Left lung (tissue), 10 donors: Measurements from ENCODE around the gene NUF2. TPM values are rescaled to one million over a fixed set of nuclear protein-coding genes. Genes with fewer than 3 reads are reported as not detected.

Experiments
- ATAC-seq: fragments of 200-7000 bp; cut with Tn5 transposase; one replicate; pipeline ENCODE4 v1.9.1; 2020; ENCODE audit warnings: moderate library complexity
- DNase-seq, 4 donors: peaks; one replicate each; pipeline ENCODE4 v3.0.0-alpha.2; 2013 to 2020
- H3K27ac ChIP-seq, 2 donors: fragments of 200-600 bp; sonication (generic) in 1 of 2; one replicate each; pipeline versions ENCODE4 v1.5.0 to v1.8.0; 2020 to 2021
- H3K27me3 ChIP-seq, 2 donors: fragments of 200-600 bp; sonication (generic) in 1 of 2; one replicate each; pipeline versions ENCODE4 v1.5.0 to v1.8.0; 2020 to 2021
- H3K36me3 ChIP-seq, 2 donors: fragments of 200-600 bp; sonication (generic) in 1 of 2; one replicate each; pipeline versions ENCODE4 v1.5.0 to v1.8.0; 2020 to 2021
- H3K4me1 ChIP-seq, 2 donors: fragments of 200-600 bp; one replicate each; pipeline ENCODE4 v1.8.0; 2021
- H3K4me3 ChIP-seq, 2 donors: fragments of 200-600 bp; sonication (generic) in 1 of 2; one replicate each; pipeline versions ENCODE4 v1.5.0 to v1.8.0; 2020 to 2021; ENCODE audit warnings: mild to moderate bottlenecking in 1 of 2
- H3K9me3 ChIP-seq, 2 donors: fragments of 200-600 bp; sonication (generic) in 1 of 2; one replicate each; pipeline versions ENCODE4 v1.5.0 to v1.8.0; 2020 to 2021
- CTCF ChIP-seq, 2 donors: fragments of 200-600 bp; sonication (generic) in 1 of 2; IDR thresholded peaks; one replicate each; pipeline versions ENCODE4 v1.5.0 to v1.8.0; 2021; ENCODE audit warnings: antibody characterized with exemption in 2 of 2
- intact Hi-C, 2 donors: fragments of 100-400 bp; cut with DNase I; formaldehyde crosslinking; loops; one replicate each; pipeline versions ENCODE4 v1.11.2 to v1.14.2; 2022
- polyA plus RNA-seq, 6 donors: library from polyadenylated mRNA; unstranded; fragments of 120-200 nt; gene quantifications; one replicate each; pipeline ENCODE4 v1.2.1, GENCODE V29; 2013; ENCODE audit not compliant: insufficient read length in 6 of 6
- total RNA-seq, 2 donors: library from RNA; stranded (reverse); fragmentation: NEBNext Ultra II Directional; extraction: Animal tissue kit (Norgen Biotek cat#: 25700); gene quantifications; one replicate each; pipeline ENCODE4 v1.2.1, GENCODE V29; 2021
- donor health status: DM: no; HTN: yes; CAD: no.
- donor health status: DM: no; HTN: no; CAD: no.

The NUF2 gene
- total and polyA plus RNA-seq, 8 donors = 1.9 to 42.3 (median 23.0) TPM

- Histone ChIP-seq H3K27ac (no peak overlapping the region), H3K9me3 (no peaks in the 10 kb centered on the region), H3K4me3 (no peak overlapping the region), H3K27me3 (no peaks in the 10 kb centered on the region), H3K4me1 (peaks cover 0 to 2% of the 10 kb centered on the region in 2 donors), H3K36me3 (no peaks in the 10 kb centered on the region)
- ATAC-seq (no peak), DNase-seq (no peak)
- no peak for TF ChIP-seq CTCF (IDR thresholded peaks at IDR 0.05)
- intact Hi-C loops = no loop called here
Measured at GRCh38 chr1:163378554-163378953, 56.8 kb downstream of the NUF2 start.

GRCh38 chr1:163379801-163380200 is 58.0 kb downstream of the NUF2 start:
- intact Hi-C loops = no loop called here
- no peak for TF ChIP-seq CTCF (IDR thresholded peaks at IDR 0.05)

GRCh38 chr1:163381487-163382184 is 59.9 kb downstream of the NUF2 start:
- H3K27ac ChIP-seq = no peak overlapping the region
- intact Hi-C loops = no loop called here
- DNase-seq (peak in 1 of 4 donors; percentile 16), ATAC-seq (no peak)
- TF ChIP-seq CTCF (IDR thresholded peaks at IDR 0.05) = no peak
- H3K27me3 ChIP-seq = no peaks in the 10 kb centered on the region
- H3K4me3 ChIP-seq = no peak overlapping the region
- H3K36me3 ChIP-seq = no peaks in the 10 kb centered on the region
- H3K4me1 ChIP-seq = peaks cover 0 to 2% of the 10 kb centered on the region in 2 donors
- no peaks in the 10 kb centered on the region for H3K9me3 ChIP-seq

More at GRCh38 chr1:163379801-163380200, 58.0 kb downstream of the NUF2 start:
- Histone ChIP-seq H3K36me3 (no peaks in the 10 kb centered on the region), H3K4me1 (peaks cover 0 to 2% of the 10 kb centered on the region in 2 donors), H3K9me3 (no peaks in the 10 kb centered on the region), H3K4me3 (no peak overlapping the region), H3K27ac (no peak overlapping the region), H3K27me3 (no peaks in the 10 kb centered on the region)
- DNase-seq (no peak), ATAC-seq (no peak)

GRCh38 chr1:163382395-163382794 is 60.6 kb downstream of the NUF2 start:
- no peak for ATAC-seq
- no peak for DNase-seq
- Histone ChIP-seq H3K4me3 (no peak overlapping the region), H3K27ac (no peak overlapping the region), H3K9me3 (no peaks in the 10 kb centered on the region), H3K4me1 (peaks cover 0 to 2% of the 10 kb centered on the region in 2 donors), H3K27me3 (no peaks in the 10 kb centered on the region), H3K36me3 (no peaks in the 10 kb centered on the region)
- intact Hi-C loops = no loop called here
- no peak for TF ChIP-seq CTCF (IDR thresholded peaks at IDR 0.05)

GRCh38 chr1:163387146-163387545 is 65.4 kb downstream of the NUF2 start:
- no peak overlapping the region for H3K4me3 ChIP-seq
- H3K4me1 ChIP-seq = no peaks in the 10 kb centered on the region
- intact Hi-C loops = no loop called here
- H3K27me3 ChIP-seq = no peaks in the 10 kb centered on the region
- H3K36me3 ChIP-seq = no peaks in the 10 kb centered on the region
- no peak overlapping the region for H3K27ac ChIP-seq
- TF ChIP-seq CTCF (IDR thresholded peaks at IDR 0.05) = no peak
- no peak for DNase-seq
- H3K9me3 ChIP-seq = no peaks in the 10 kb centered on the region
- ATAC-seq = no peak
